MM.1S (cell line): Measurements from ENCODE around the gene WNK2.
"Not testable (repeated sequence)": the region's sequence is repeated elsewhere in the genome, so short reads cannot be mapped to it uniquely, and the experiment has no call there.

Experiments used
- DNase-seq: peaks from one replicate; pipeline ENCODE4 v3.0.0-alpha.2; 2015
- H2AFZ ChIP-seq: fragments of 300-600 bp; sonication (generic); 2 replicates; pipeline ENCODE4 v1.6.0; 2016; ENCODE audit warnings: antibody characterized with exemption, low read length
- H3F3A ChIP-seq: fragments of 300-600 bp; sonication (generic); 2 replicates; pipeline ENCODE4 v1.6.1; 2016; ENCODE audit warnings: mild to moderate bottlenecking, antibody characterized with exemption, low read length, moderate library complexity, mixed read lengths; ENCODE audit not compliant: insufficient read depth
- H3K27ac ChIP-seq: fragments of 300-600 bp; sonication (generic); 2 replicates; pipeline ENCODE4 v1.5.1; 2016; ENCODE audit warnings: mild to moderate bottlenecking, low read length
- H3K27me3 ChIP-seq: fragments of 300-600 bp; sonication (generic); replicated peaks from 2 replicates; pipeline ENCODE4 v1.6.0; 2016; ENCODE audit warnings: low read length; ENCODE audit not compliant: insufficient read depth
- H3K36me3 ChIP-seq: fragments of 300-600 bp; sonication (generic); replicated peaks from 2 replicates; pipeline ENCODE4 v1.6.1; 2016; ENCODE audit warnings: mild to moderate bottlenecking, low read length, mixed read lengths; ENCODE audit not compliant: insufficient read depth
- H3K4me1 ChIP-seq: fragments of 300-600 bp; sonication (generic); 2 replicates; pipeline ENCODE4 v1.6.1; 2016; ENCODE audit warnings: low read length, mixed read lengths
- H3K4me2 ChIP-seq: fragments of 300-600 bp; sonication (generic); 2 replicates; pipeline ENCODE4 v1.6.0; 2016; ENCODE audit warnings: low read depth, low read length
- H3K4me3 ChIP-seq: fragments of 300-600 bp; sonication (generic); 2 replicates; pipeline ENCODE4 v1.5.1; 2016; ENCODE audit warnings: low read length, mixed read lengths
- H3K79me2 ChIP-seq: fragments of 300-600 bp; sonication (generic); 2 replicates; pipeline ENCODE4 v1.6.1; 2016; ENCODE audit warnings: mixed run types, low read length, mixed read lengths
- H3K9ac ChIP-seq: fragments of 300-600 bp; sonication (generic); 2 replicates; pipeline ENCODE4 v1.6.1; 2016; ENCODE audit warnings: low read length, mixed read lengths
- H3K9me2 ChIP-seq: fragments of 300-600 bp; sonication (generic); replicated peaks from 2 replicates; pipeline ENCODE4 v1.6.1; 2016; ENCODE audit warnings: mild to moderate bottlenecking, low read length, mixed read lengths; ENCODE audit not compliant: insufficient read depth
- H3K9me3 ChIP-seq: fragments of 300-600 bp; sonication (generic); replicated peaks from 2 replicates; pipeline ENCODE4 v1.6.1; 2016; ENCODE audit warnings: mild to moderate bottlenecking, low read length, mixed read lengths; ENCODE audit not compliant: insufficient read depth
- H4K20me1 ChIP-seq: fragments of 300-600 bp; sonication (generic); 2 replicates; pipeline ENCODE4 v1.6.1; 2016; ENCODE audit warnings: mild to moderate bottlenecking, low read length, moderate library complexity, mixed read lengths; ENCODE audit not compliant: insufficient read depth
- EZH2 ChIP-seq: fragments of 300-600 bp; sonication (generic); optimal IDR thresholded peaks from 2 replicates; pipeline ENCODE3; 2017; ENCODE audit warnings: low read depth, mild to moderate bottlenecking, antibody characterized with exemption, low read length, mixed read lengths
- EZH2phosphoT487 ChIP-seq: fragments of 300-600 bp; sonication (generic); IDR thresholded peaks from 2 replicates; pipeline ENCODE4 v1.6.1; 2018; ENCODE audit warnings: antibody characterized with exemption, low read length
- TF ChIP-seq, protein P1 (sequence below): fragments of 300-600 bp; sonication (generic); IDR thresholded peaks from 2 replicates; pipeline ENCODE4 v1.5.1; 2016; ENCODE audit warnings: antibody characterized with exemption, low read length, mixed read lengths

WNK2 gene

DNA sequence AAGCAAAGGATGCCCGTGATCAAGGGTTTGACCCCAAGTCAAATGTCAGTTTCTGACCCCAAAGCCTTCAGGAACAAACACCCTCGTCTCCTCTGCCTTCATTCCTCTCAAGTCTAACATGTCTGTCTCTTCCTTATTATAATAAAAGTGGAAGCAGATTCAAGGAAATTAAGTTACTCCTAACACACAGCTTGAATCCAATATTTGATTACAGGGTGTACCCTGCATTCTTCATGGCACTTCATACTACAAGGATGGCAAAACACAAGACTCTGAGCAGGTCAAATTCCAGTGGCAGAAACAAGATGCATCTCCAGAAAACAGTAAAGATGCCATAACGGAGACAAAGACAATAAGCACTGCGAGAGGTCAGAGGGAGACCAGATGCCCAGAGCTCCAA is 148.4 kb downstream of the WNK2 start:
- no peaks in the 10 kb centered on the region for H3K9me3 ChIP-seq
- H3K9me2 ChIP-seq, result no peaks in the 10 kb centered on the region
- H3K27ac ChIP-seq, result no peak overlapping the region
- H3K9ac ChIP-seq, result no peak overlapping the region
- no peak for DNase-seq
- H3K4me1 ChIP-seq, result no peaks in the 10 kb centered on the region
- TF ChIP-seq EZH2phosphoT487 (no peak), EZH2 (no peak)
- TF ChIP-seq, protein P1, sequence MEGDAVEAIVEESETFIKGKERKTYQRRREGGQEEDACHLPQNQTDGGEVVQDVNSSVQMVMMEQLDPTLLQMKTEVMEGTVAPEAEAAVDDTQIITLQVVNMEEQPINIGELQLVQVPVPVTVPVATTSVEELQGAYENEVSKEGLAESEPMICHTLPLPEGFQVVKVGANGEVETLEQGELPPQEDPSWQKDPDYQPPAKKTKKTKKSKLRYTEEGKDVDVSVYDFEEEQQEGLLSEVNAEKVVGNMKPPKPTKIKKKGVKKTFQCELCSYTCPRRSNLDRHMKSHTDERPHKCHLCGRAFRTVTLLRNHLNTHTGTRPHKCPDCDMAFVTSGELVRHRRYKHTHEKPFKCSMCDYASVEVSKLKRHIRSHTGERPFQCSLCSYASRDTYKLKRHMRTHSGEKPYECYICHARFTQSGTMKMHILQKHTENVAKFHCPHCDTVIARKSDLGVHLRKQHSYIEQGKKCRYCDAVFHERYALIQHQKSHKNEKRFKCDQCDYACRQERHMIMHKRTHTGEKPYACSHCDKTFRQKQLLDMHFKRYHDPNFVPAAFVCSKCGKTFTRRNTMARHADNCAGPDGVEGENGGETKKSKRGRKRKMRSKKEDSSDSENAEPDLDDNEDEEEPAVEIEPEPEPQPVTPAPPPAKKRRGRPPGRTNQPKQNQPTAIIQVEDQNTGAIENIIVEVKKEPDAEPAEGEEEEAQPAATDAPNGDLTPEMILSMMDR, result no peak
- no peak overlapping the region for H3K4me3 ChIP-seq
- H4K20me1 ChIP-seq, result no peaks in the 10 kb centered on the region
- H3K36me3 ChIP-seq, result no peaks in the 10 kb centered on the region
- H2AFZ ChIP-seq, result no peak overlapping the region
- no peak overlapping the region for H3K4me2 ChIP-seq
- no peaks in the 10 kb centered on the region for H3K27me3 ChIP-seq
- H3K79me2 ChIP-seq, result no peaks in the 10 kb centered on the region
- no peaks in the 10 kb centered on the region for H3F3A ChIP-seq

DNA sequence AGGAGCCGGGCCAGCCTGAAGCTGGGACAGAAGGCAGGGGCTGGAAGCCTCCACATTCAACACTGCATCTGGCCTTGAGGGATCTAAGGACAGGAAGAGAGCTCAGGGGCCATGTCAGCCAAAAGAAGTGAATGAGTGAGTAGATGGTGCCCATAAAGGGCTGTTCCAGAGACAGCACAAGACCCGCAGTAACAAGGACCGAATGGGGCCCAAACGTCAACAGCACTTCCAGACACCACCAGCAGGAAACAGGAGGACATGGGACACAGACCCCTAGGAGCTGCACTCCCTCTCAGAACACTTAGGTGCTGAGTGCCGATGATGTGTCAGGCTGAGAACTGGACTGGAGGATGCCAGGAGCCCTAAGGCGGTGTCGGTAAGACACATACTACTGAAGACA is 152.8 kb downstream of the WNK2 start:
- Histone ChIP-seq H3K4me1 (no peaks in the 10 kb centered on the region), H3K27me3 (no peaks in the 10 kb centered on the region), H4K20me1 (no peaks in the 10 kb centered on the region), H3K4me3 (no peak overlapping the region), H3K36me3 (no peaks in the 10 kb centered on the region), H3K4me2 (no peak overlapping the region), H3K9me3 (no peaks in the 10 kb centered on the region), H3F3A (no peaks in the 10 kb centered on the region), H3K27ac (no peak overlapping the region), H3K9ac (no peak overlapping the region), H3K9me2 (no peaks in the 10 kb centered on the region), H2AFZ (no peak overlapping the region), H3K79me2 (no peaks in the 10 kb centered on the region)
- TF ChIP-seq EZH2phosphoT487, result no peak
- no peak for TF ChIP-seq EZH2
- TF ChIP-seq, protein P1, result no peak
- no peak for DNase-seq

- not testable (repeated sequence) for H3K4me3 ChIP-seq, H3K27ac ChIP-seq, H3K27me3 ChIP-seq, DNase-seq, H3K4me2 ChIP-seq, H4K20me1 ChIP-seq, H3K79me2 ChIP-seq, H3K9me3 ChIP-seq, H3K9ac ChIP-seq, H3K9me2 ChIP-seq, H2AFZ ChIP-seq, H3K36me3 ChIP-seq, H3F3A ChIP-seq, H3K4me1 ChIP-seq
Observed at GRCh38 chr9:93338196-93338595, 154.3 kb downstream of the WNK2 start.

- H3K9ac ChIP-seq, result no peak overlapping the region
- no peaks in the 10 kb centered on the region for H3K79me2 ChIP-seq
- H3K9me2 ChIP-seq, result no peaks in the 10 kb centered on the region
- H3K27ac ChIP-seq, result no peak overlapping the region
- no peaks in the 10 kb centered on the region for H3K36me3 ChIP-seq
- no peaks in the 10 kb centered on the region for H3K4me1 ChIP-seq
- no peak overlapping the region for H2AFZ ChIP-seq
- H4K20me1 ChIP-seq, result no peaks in the 10 kb centered on the region
- no peak overlapping the region for H3K4me2 ChIP-seq
- TF ChIP-seq, protein P1, result no peak
- TF ChIP-seq EZH2phosphoT487 (no peak), EZH2 (no peak)
- DNase-seq, result no peak
- no peaks in the 10 kb centered on the region for H3K9me3 ChIP-seq
- H3F3A ChIP-seq, result no peaks in the 10 kb centered on the region
- no peak overlapping the region for H3K4me3 ChIP-seq
- H3K27me3 ChIP-seq, result no peaks in the 10 kb centered on the region
Observed at GRCh38 chr9:93340091-93340490, 156.2 kb downstream of the WNK2 start.

- not testable (repeated sequence) for H3K4me2 ChIP-seq, H3K9me3 ChIP-seq, H3K79me2 ChIP-seq
Observed at GRCh38 chr9:93341820-93342219, 157.9 kb downstream of the WNK2 start.

GRCh38 chr9:93342428-93342827 is 158.5 kb downstream of the WNK2 start:
- not testable (repeated sequence) for H4K20me1 ChIP-seq, H3K4me1 ChIP-seq, H3K27me3 ChIP-seq, H3K36me3 ChIP-seq, H3K9me3 ChIP-seq, H3K9me2 ChIP-seq, H3F3A ChIP-seq, DNase-seq, H3K9ac ChIP-seq, H3K4me2 ChIP-seq, H3K4me3 ChIP-seq, H3K79me2 ChIP-seq, H2AFZ ChIP-seq, H3K27ac ChIP-seq

More at GRCh38 chr9:93341820-93342219, 157.9 kb downstream of the WNK2 start:
- H3K27ac ChIP-seq, H3K4me3 ChIP-seq, H3F3A ChIP-seq, H3K9ac ChIP-seq, H4K20me1 ChIP-seq, H3K36me3 ChIP-seq, H3K4me1 ChIP-seq, H3K27me3 ChIP-seq, H3K9me2 ChIP-seq, DNase-seq, H2AFZ ChIP-seq: not testable (repeated sequence)
